Gastrocnemius medialis (tissue), 4 donors: ENCODE measurements around the gene PTTG1IP2.

ENCODE experiments used
- POLR2A ChIP-seq, 2 donors: fragments of 450-650 bp; IDR thresholded peaks; one replicate each; pipeline ENCODE4 v1.6.1; 2017; ENCODE audit warnings: antibody characterized with exemption in 2 of 2, mild to moderate bottlenecking in 2 of 2, moderate library complexity in 2 of 2
- TF ChIP-seq, protein P1 (sequence below), 5 experiments: fragments of 450-650 bp in 3 of 5; fragments of 200-600 bp in 2 of 5; sonication (generic) in 2 of 5; IDR thresholded peaks in 4 of 5; conservative IDR thresholded peaks in 1 of 5; 1 replicate in 4 of 5; 2 replicates in 1 of 5; pipeline ENCODE4 v1.5.1; 2016 to 2019; ENCODE audit warnings: antibody characterized with exemption in 5 of 5, mild to moderate bottlenecking in 3 of 5, moderate library complexity in 3 of 5

DNA sequence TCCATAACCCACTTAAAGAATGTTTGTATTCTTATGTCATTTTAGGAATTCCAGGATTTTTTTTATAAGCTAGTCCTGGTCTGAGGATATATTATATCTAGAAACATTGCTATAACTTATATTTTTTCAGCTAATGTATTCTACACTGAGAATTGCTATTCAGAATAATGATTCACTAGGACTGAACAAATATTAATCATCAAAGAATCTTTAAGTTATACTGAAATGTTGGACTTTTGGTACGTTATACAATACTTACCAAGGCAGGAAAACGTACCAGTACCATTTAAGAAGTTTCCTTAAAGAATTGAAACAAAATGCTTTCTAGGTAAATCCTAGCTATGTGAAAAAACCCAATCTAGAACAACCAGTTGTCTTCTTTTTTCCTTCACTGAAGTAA, 18.4 kb downstream of the PTTG1IP2 start:
- TF ChIP-seq, protein P1, sequence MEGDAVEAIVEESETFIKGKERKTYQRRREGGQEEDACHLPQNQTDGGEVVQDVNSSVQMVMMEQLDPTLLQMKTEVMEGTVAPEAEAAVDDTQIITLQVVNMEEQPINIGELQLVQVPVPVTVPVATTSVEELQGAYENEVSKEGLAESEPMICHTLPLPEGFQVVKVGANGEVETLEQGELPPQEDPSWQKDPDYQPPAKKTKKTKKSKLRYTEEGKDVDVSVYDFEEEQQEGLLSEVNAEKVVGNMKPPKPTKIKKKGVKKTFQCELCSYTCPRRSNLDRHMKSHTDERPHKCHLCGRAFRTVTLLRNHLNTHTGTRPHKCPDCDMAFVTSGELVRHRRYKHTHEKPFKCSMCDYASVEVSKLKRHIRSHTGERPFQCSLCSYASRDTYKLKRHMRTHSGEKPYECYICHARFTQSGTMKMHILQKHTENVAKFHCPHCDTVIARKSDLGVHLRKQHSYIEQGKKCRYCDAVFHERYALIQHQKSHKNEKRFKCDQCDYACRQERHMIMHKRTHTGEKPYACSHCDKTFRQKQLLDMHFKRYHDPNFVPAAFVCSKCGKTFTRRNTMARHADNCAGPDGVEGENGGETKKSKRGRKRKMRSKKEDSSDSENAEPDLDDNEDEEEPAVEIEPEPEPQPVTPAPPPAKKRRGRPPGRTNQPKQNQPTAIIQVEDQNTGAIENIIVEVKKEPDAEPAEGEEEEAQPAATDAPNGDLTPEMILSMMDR (IDR thresholded peaks at IDR 0.05 in 4 of 5, conservative IDR thresholded peaks at IDR 0.05 in 1 of 5) = no peak
- TF ChIP-seq POLR2A (IDR thresholded peaks at IDR 0.05) = no peak
